HepG2 (cell line): Measurements from ENCODE around the gene DIP2C.

ENCODE experiments used
- TAF15 ChIP-seq: fragments of 200-400 bp; formaldehyde crosslinking; IDR thresholded peaks from one replicate; pipeline ENCODE4 v1.6.1; 2018; ENCODE audit warnings: mild to moderate bottlenecking, low read depth, low read length; ENCODE audit not compliant: poor library complexity, severe bottlenecking
- ZFP36 ChIP-seq: fragments of 150-350 bp; IDR thresholded peaks from 2 replicates; pipeline ENCODE4 v1.6.1; 2018; ENCODE audit warnings: borderline replicate concordance, low read length, low read depth; ENCODE audit not compliant: partially characterized antibody
- TF ChIP-seq, protein P1 (sequence below): sonication (generic); formaldehyde crosslinking; IDR thresholded peaks from 2 replicates; pipeline ENCODE4 v1.5.0; 2020; ENCODE audit warnings: mild to moderate bottlenecking, missing genetic modification reagents, moderate library complexity

GRCh38 chr10:565146-565545 lies 124.3 kb downstream of the DIP2C start:
- TF ChIP-seq TAF15 = no peak
- TF ChIP-seq ZFP36 = no peak
- TF ChIP-seq, protein P1, sequence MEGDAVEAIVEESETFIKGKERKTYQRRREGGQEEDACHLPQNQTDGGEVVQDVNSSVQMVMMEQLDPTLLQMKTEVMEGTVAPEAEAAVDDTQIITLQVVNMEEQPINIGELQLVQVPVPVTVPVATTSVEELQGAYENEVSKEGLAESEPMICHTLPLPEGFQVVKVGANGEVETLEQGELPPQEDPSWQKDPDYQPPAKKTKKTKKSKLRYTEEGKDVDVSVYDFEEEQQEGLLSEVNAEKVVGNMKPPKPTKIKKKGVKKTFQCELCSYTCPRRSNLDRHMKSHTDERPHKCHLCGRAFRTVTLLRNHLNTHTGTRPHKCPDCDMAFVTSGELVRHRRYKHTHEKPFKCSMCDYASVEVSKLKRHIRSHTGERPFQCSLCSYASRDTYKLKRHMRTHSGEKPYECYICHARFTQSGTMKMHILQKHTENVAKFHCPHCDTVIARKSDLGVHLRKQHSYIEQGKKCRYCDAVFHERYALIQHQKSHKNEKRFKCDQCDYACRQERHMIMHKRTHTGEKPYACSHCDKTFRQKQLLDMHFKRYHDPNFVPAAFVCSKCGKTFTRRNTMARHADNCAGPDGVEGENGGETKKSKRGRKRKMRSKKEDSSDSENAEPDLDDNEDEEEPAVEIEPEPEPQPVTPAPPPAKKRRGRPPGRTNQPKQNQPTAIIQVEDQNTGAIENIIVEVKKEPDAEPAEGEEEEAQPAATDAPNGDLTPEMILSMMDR = no peak
